Tibial nerve (tissue), 4 donors: Measurements from ENCODE around the gene ZC2HC1C. TPM values are rescaled to one million over a fixed set of nuclear protein-coding genes. Genes with fewer than 3 reads are reported as not detected.

Experiments used
- DNase-seq, 2 donors: peaks; one replicate each; pipeline ENCODE4 v3.0.0-alpha.2; 2019; ENCODE audit warnings: low spot score in 2 of 2
- H3K27ac ChIP-seq, 4 donors: fragments of 200-600 bp; sonication (generic) in 3 of 4; one replicate each; pipeline ENCODE4 v1.5.1; 2017 to 2019; ENCODE audit warnings: mild to moderate bottlenecking in 1 of 4
- H3K27me3 ChIP-seq, 2 donors: fragments of 200-600 bp; sonication (generic) in 1 of 2; one replicate each; pipeline versions ENCODE4 v1.5.1 to v1.6.0; 2017 to 2019
- H3K36me3 ChIP-seq, 3 donors: fragments of 200-600 bp; sonication (generic); one replicate each; pipeline ENCODE4 v1.5.1; 2018 to 2019
- H3K4me1 ChIP-seq, 4 donors: fragments of 200-600 bp; sonication (generic) in 3 of 4; one replicate each; pipeline ENCODE4 v1.5.1; 2017 to 2019
- H3K4me3 ChIP-seq, 4 donors: fragments of 200-600 bp; sonication (generic) in 3 of 4; one replicate each; pipeline ENCODE4 v1.5.1; 2017 to 2019; ENCODE audit warnings: mild to moderate bottlenecking in 1 of 4, moderate library complexity in 1 of 4
- H3K9me3 ChIP-seq, 4 donors: fragments of 200-600 bp; sonication (generic) in 3 of 4; one replicate each; pipeline ENCODE4 v1.5.1; 2017 to 2019
- CTCF ChIP-seq, 5 experiments: fragments of 200-600 bp in 3 of 5; fragments of 450-650 bp in 2 of 5; sonication (generic) in 3 of 5; IDR thresholded peaks; one replicate each; pipeline ENCODE4 v1.5.1; 2016 to 2019; ENCODE audit warnings: antibody characterized with exemption in 5 of 5, mild to moderate bottlenecking in 3 of 5, moderate library complexity in 2 of 5
- EP300 ChIP-seq, 2 donors: sonication (generic); formaldehyde crosslinking; IDR thresholded peaks; one replicate each; pipeline ENCODE4 v1.6.1; 2017; ENCODE audit warnings: antibody characterized with exemption in 2 of 2, mild to moderate bottlenecking in 1 of 2
- POLR2A ChIP-seq, 2 donors: fragments of 450-650 bp; IDR thresholded peaks; one replicate each; pipeline ENCODE4 v1.6.1; 2017; ENCODE audit warnings: antibody characterized with exemption in 2 of 2, mild to moderate bottlenecking in 2 of 2, moderate library complexity in 2 of 2
- WGBS, 2 donors: methylation state at CpG; one replicate each; pipeline ENCODE4 v1.1.5; 2018; 5-methylcytosine and 5-hydroxymethylcytosine counted together
- total RNA-seq, 4 donors: library from RNA; depleted of rRNA; stranded (reverse); fragments of >200 nt; gene quantifications; one replicate each; pipeline ENCODE4 v1.1.0, GENCODE V29; 2016

The ZC2HC1C gene
- total RNA-seq, 4 donors from 2014 or later, result 0.78 to 3.1 (median 1.2) TPM

- Histone ChIP-seq H3K4me3 (no peak overlapping the region), H3K27me3 (no peaks in the 10 kb centered on the region), H3K9me3 (no peaks in the 10 kb centered on the region), H3K27ac (no peak overlapping the region), H3K4me1 (no peaks in the 10 kb centered on the region), H3K36me3 (peaks cover 0 to 100% (median 3%) of the 10 kb centered on the region in 3 donors)
- TF ChIP-seq CTCF (IDR thresholded peaks at IDR 0.05), result no peak
- no peak for TF ChIP-seq POLR2A (IDR thresholded peaks at IDR 0.05)
- no peak for TF ChIP-seq EP300 (IDR thresholded peaks at IDR 0.05)
- whole genome bisulfite sequencing, 2 donors, result 83 to 88% methylated on average over 5 of the region's 5 CpGs
- no peak for DNase-seq
Measured at GRCh38 chr14:75113932-75114539, 44.6 kb downstream of the ZC2HC1C start.

GRCh38 chr14:75119056-75119455 lies 49.6 kb downstream of the ZC2HC1C start:
- DNase-seq, result no peak
- WGBS, 2 donors, result 94 to 98% methylated on average over 2 of the region's 2 CpGs
- H3K9me3 ChIP-seq, result no peaks in the 10 kb centered on the region
- H3K4me3 ChIP-seq, result no peak overlapping the region
- H3K27ac ChIP-seq, result no peak overlapping the region
- TF ChIP-seq EP300 (IDR thresholded peaks at IDR 0.05) (no peak), CTCF (IDR thresholded peaks at IDR 0.05) (no peak), POLR2A (IDR thresholded peaks at IDR 0.05) (no peak)
- peaks cover 0 to 14% (median 0%) of the 10 kb centered on the region in 4 donors for H3K4me1 ChIP-seq
- H3K27me3 ChIP-seq, result no peaks in the 10 kb centered on the region
- peaks cover 0 to 81% (median 0%) of the 10 kb centered on the region in 3 donors for H3K36me3 ChIP-seq

- no peak overlapping the region for H3K4me3 ChIP-seq
- no peaks in the 10 kb centered on the region for H3K9me3 ChIP-seq
- DNase-seq, result no peak
- peaks cover 0 to 30% (median 4%) of the 10 kb centered on the region in 4 donors for H3K4me1 ChIP-seq
- no peaks in the 10 kb centered on the region for H3K27me3 ChIP-seq
- no peak overlapping the region for H3K27ac ChIP-seq
- 61 to 68% methylated on average over 3 of the region's 3 CpGs for WGBS, 2 donors
- TF ChIP-seq EP300 (IDR thresholded peaks at IDR 0.05), result no peak
- no peak for TF ChIP-seq CTCF (IDR thresholded peaks at IDR 0.05)
- TF ChIP-seq POLR2A (IDR thresholded peaks at IDR 0.05), result no peak
- peaks cover 0 to 65% (median 0%) of the 10 kb centered on the region in 3 donors for H3K36me3 ChIP-seq
Measured at GRCh38 chr14:75120541-75121291, 51.3 kb downstream of the ZC2HC1C start.

- H3K36me3 ChIP-seq, result peaks cover 0 to 56% (median 0%) of the 10 kb centered on the region in 3 donors
- 90 to 94% methylated on average over 7 of the region's 7 CpGs for WGBS, 2 donors
- no peaks in the 10 kb centered on the region for H3K9me3 ChIP-seq
- no peak overlapping the region for H3K4me3 ChIP-seq
- no peak for DNase-seq
- no peak overlapping the region for H3K27ac ChIP-seq
- H3K4me1 ChIP-seq, result peaks cover 0 to 37% (median 8%) of the 10 kb centered on the region in 4 donors
- TF ChIP-seq EP300 (IDR thresholded peaks at IDR 0.05) (no peak), CTCF (IDR thresholded peaks at IDR 0.05) (no peak), POLR2A (IDR thresholded peaks at IDR 0.05) (no peak)
- H3K27me3 ChIP-seq, result no peaks in the 10 kb centered on the region
Measured at GRCh38 chr14:75121552-75121951, 52.1 kb downstream of the ZC2HC1C start.

- H3K27me3 ChIP-seq, result no peaks in the 10 kb centered on the region
- DNase-seq, result no peak
- no peaks in the 10 kb centered on the region for H3K9me3 ChIP-seq
- 25 to 46% methylated on average over 7 of the region's 7 CpGs for WGBS, 2 donors
- peak overlapping the region in 2 of 4 donors; percentile 20 to 55 for H3K27ac ChIP-seq
- H3K36me3 ChIP-seq, result peaks cover 0 to 32% (median 0%) of the 10 kb centered on the region in 3 donors
- TF ChIP-seq CTCF (IDR thresholded peaks at IDR 0.05), result no peak
- peak in 1 of 2 donors; percentile 61 for TF ChIP-seq EP300 (IDR thresholded peaks at IDR 0.05)
- H3K4me1 ChIP-seq, result peaks cover 4 to 54% (median 17%) of the 10 kb centered on the region in 4 donors
- H3K4me3 ChIP-seq, result no peak overlapping the region
Measured at GRCh38 chr14:75123991-75124390, 54.5 kb downstream of the ZC2HC1C start.
